CD4-positive, alpha-beta T cell treated with Interleukin-17A for 4 hours (primary cell): ENCODE measurements around the gene ZNF432.
A peak's percentile ranks its signal among the peaks of the same experiment; 100 is the strongest.
"Not testable (repeated sequence)": the region's sequence is repeated elsewhere in the genome, so short reads cannot be mapped to it uniquely, and the experiment has no call there.

Experiments used
- DNase-seq: peaks from one replicate; pipeline ENCODE4 v3.0.0-alpha.2; 2020; ENCODE audit warnings: mixed read lengths

ZNF432 gene

DNA sequence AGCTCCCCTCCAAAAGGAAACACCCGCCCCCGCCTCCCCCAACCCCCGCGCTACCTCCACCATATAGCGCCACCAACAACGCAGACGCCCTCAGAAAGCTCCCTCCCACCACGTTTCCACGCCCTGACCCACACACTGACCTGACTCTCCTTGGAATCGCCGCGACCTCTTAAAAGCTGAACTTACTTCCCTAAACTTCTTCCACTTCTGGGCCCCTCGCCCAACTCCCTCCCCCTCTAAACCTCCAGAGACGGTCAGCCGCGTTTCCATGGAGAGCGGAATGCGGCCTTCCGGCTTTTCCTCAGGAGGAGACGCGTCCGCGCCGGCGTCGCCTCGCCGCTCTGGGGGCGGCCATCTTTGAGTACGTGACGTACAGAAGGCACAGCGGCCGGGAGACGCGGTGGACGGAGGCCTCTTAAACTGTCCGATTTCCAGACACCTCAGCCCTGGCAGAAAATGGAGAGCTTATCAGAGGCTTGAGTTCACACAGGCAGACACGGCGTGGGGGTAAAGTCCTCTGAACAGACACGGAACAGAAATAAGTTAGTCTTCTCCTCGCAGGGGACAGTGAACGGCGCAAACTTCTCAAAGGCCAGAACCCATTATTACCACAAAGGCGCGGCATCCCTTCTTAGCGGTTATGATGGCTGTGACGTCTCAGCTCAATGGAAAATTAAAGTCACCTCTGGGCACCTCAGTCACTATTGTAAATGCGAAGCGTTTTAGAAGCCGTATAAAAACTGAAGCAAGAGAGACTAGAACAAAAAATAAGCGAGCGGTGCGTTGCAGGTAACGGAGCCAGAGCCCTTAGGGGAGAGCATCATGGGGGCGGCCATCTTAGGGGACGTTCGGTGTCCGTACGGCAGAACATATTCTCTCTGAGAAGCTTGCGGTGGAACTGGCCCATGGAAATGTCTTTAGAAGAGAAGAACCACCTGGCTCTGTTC is at the start of gene ZNF432:
TSS of gene ZNF432 (minus strand) at position 284 of the 947 bp plus-strand sequence. CDS start 1,970 bp downstream, outside the sequence.
- DNase-seq: peak; percentile 88

- DNase-seq: not testable (repeated sequence)
These were observed 47.8 kb upstream of the ZNF432 start for GRCh38 chr19:52096416-52096815.

DNA sequence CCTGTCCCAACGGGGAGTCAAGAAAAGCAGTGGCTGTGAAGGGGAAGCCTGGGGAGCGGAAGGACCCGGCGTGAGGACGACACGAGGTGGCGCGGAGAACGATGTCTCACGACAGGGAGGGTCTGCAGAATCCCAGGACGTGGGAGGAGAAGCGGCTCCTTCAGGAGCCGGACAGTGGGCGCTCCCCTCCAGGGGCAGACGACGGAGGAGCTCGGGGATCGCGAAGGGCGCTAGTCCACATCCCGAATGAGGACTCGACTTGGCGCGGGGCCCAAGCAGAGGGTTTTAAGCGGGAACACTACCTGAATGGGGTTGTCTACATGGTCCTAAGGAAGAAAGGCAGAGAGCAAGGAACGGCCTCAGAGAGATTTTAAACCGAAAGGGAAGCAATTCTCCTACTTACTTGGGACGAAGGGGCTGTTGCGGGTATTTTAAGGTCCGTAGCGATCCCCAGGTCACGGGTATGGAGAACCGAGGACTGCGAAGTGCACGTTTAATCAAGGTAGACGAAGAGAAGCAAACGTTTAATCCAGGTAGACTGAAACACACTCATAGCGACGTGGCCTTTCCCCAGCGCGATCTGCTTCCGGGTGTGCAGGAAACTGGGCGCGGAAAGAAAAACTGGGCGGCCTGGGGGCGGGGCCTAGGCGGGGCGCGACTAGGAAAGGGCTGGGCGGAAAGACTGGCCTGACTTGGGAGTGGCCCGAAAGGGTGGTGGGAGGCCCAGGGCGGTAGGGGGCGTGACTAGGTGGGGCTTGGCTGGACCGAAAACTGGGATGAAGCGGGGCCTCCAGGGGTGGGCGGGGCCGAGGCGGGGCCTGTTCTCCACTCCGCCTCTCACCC is 46.8 kb upstream of the ZNF432 start, which contains the start of gene ZNF841:
TSS of gene ZNF841 (minus strand) at position 594 of the 843 bp plus-strand sequence. CDS start 10,964 bp downstream, outside the sequence.
- DNase-seq: peak; percentile 85

- DNase-seq: no peak
These were observed 46.0 kb upstream of the ZNF432 start for GRCh38 chr19:52094526-52095130.

DNA sequence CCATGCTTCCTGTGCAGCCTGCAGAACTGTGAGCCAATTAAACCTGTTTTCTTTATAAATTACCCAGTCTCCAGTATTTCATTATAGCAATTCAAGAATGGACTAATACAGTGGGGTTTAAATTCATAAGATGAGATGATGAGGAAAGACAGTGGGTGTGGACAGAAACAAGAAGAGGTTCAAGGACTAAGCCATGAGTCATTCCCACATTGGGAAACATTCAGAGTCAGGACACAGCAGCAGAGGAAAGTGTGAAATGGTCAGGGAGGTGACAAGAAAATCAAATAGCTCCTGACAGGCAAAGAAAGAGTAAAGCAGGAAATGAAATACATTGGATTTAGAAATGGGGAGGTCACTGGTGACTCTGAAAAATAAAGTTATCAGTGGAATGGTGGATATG is 37.8 kb upstream of the ZNF432 start:
- DNase-seq: no peak

GRCh38 chr19:52070496-52070895 is 21.9 kb upstream of the ZNF432 start:
- no peak for DNase-seq

- no peak for DNase-seq
These were observed 21.0 kb upstream of the ZNF432 start for GRCh38 chr19:52069653-52070052.

GRCh38 chr19:52066258-52066863 is 17.7 kb upstream of the ZNF432 start:
- DNase-seq: no peak

GRCh38 chr19:52065399-52065798 is 16.8 kb upstream of the ZNF432 start:
- DNase-seq: no peak

GRCh38 chr19:52056480-52056879 is 7.8 kb upstream of the ZNF432 start:
- DNase-seq: not testable (repeated sequence)

DNA sequence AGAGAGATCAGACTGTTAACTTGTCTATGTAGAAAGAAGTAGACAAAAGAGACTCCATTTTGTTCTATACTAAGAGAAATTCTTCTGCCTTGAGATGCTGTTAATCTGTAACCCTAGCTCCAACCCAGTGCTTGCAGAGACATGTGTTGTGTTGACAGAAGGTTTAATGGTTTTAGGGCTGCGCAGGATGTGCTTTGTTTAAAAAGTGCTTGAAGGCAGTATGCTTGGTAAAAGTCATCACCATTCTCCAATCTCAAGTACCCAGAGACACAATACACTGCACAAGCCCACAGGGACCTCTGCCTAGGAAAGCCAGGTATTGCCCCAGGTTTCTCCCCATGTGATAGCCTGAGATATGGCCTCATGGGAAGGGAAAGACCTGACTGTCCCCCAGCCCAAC is 3.1 kb upstream of the ZNF432 start:
- DNase-seq: not testable (repeated sequence)

- no peak for DNase-seq
These were observed 9.5 kb downstream of the ZNF432 start for GRCh38 chr19:52039169-52039568.

GRCh38 chr19:52034051-52034728 is 14.4 kb downstream of the ZNF432 start:
- DNase-seq: no peak

- no peak for DNase-seq
These were observed 19.9 kb downstream of the ZNF432 start for GRCh38 chr19:52028780-52029123.

GRCh38 chr19:52028027-52028779 is 20.4 kb downstream of the ZNF432 start, which contains the start of gene ZNF614:
TSS of gene ZNF614 (minus strand) at chr19:52028379. CDS start at chr19:52025745, 2,634 bp downstream.
- DNase-seq: peak; percentile 83

GRCh38 chr19:52026255-52026990 is 22.2 kb downstream of the ZNF432 start:
- DNase-seq: not testable (repeated sequence)

DNA sequence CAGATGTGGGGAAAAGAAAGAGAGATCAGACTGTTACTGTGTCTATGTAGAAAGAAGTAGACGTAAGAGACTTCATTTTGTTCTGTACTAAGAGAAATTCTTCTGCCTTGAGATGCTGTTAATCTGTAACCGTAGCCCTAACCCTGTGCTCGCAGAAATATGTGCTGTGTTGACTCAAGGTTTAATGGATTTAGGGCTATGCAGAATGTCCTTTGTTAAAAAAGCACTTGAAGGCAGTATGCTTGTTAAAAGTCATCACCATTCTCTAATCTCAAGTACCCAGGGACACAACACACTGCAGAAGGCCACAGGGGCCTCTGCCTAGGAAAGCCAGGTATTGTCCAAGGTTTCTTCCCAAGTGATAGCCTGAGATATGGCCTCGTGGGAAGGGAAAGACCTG is 24.2 kb downstream of the ZNF432 start:
- not testable (repeated sequence) for DNase-seq

DNA sequence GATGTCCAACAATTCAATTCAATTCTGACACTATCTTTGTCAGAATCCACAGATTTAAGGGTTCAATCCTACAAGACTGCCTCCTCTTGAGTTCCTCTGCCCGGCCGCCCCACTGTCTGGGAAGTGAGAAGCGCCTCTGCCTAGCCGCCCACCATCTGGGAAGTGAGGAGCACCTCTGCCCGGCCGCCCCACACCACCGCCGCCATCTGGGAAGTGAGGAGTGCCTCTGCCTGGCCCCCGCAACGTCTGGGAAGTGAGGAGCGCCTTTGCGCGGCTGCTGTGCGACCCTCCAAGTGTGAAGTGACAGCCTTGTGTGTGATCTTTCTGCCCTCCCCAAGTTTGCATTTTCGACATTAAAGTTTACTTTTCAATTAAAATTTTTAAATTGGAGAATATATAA is 26.4 kb downstream of the ZNF432 start:
- no peak for DNase-seq

DNA sequence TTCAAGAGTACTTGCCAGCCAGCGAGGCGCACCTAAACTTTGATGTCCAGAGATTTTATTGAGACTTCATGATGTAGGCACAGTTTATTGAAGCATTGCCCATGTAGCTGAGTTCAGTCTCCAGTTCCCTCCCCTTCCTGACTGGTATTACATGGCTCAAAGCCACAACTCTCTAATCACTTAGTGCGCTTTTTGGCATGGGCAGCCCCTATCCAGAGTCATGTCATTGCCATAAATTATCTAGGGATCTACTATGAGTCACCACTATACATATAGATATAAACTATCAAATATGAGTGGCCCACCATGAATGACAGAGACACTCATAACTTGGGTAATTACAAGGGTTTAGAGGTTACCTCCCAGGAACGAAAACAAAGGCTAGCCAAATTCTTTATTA is 28.1 kb downstream of the ZNF432 start:
- no peak for DNase-seq

DNA sequence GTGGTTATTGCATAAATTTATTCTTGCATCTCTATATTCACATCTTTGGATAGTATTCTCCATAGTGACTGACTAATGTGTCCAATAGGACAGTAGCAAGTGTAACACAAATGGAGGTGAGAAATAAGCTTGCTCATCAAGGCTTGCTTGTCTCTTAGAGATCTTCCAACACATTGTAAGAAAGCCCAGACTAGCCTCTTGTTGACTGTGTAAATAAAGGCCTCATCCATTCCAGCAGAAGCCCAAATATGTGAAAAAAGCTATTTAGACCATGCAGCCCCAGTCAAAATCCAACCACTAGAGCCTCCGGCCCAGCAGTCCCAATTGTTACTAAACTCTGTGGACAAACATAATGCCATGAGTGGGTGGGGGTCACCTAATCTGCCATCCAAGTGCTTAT is 38.0 kb downstream of the ZNF432 start:
- no peak for DNase-seq
